Activated T-cell treated with anti-CD3 and anti-CD28 coated beads, Interleukin-2, amount 50 U/mL, for 24 hours (primary cell): ENCODE results near the gene SFSWAP.

ENCODE experiments used
- DNase-seq: peaks from one replicate; pipeline ENCODE4 v3.0.0-alpha.2; 2020
- H3K27ac Mint-ChIP-seq: 2 replicates; pipeline ENCODE4 v1.8.0; 2020; ENCODE audit warnings: mild to moderate bottlenecking, mixed read lengths
- H3K27me3 Mint-ChIP-seq: 2 replicates; pipeline ENCODE4 v1.8.0; 2020; ENCODE audit warnings: mixed read lengths
- H3K36me3 Mint-ChIP-seq: 2 replicates; pipeline ENCODE4 v1.8.0; 2020; ENCODE audit warnings: low read depth, mixed read lengths
- H3K4me1 Mint-ChIP-seq: 2 replicates; pipeline ENCODE4 v1.8.0; 2020; ENCODE audit warnings: low read depth, mixed read lengths
- H3K4me3 Mint-ChIP-seq: 2 replicates; pipeline ENCODE4 v1.8.0; 2020; ENCODE audit warnings: mild to moderate bottlenecking, moderate library complexity, mixed read lengths
- H3K9me3 Mint-ChIP-seq: 2 replicates; pipeline ENCODE4 v1.8.0; 2020; ENCODE audit warnings: mixed read lengths

The SFSWAP gene

DNA sequence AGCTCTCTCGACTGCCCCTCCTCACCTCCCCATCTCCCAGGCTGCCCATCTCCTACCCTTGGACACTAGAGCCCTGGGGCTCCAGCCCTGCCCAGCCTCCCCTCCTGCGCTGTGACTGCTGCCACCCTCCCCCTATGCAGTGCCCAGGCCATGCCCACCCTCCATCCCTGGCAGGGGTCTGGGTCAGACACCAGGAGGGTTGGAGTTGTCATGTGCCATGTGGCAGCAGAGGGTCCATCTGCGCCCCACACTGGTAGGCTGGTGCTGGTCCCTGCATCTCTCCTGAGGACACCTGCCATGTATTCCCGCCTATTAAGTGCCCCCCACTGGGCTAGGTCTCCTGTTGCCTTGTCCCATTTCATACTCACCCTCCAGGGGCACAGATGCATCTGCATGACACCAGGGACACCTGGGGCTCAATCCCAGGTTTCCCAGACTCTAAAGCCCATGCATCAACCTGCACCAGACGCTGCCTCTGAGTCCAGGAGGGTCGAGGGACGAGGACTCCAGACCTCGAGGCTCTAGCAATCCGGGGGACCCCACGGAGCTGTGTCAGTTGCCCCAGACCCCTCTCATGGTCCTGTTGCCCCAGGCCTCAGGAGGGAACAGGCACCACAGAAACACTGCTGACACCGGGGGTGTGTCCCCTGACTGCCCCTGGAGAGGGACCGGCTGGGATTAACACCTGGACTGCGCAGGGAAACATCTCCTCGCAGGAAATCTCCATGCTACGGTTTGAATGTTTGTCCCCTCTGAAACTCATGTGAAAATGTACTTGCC is 23.4 kb upstream of the SFSWAP start:
- Mint-ChIP-seq H3K4me3 (no peak overlapping the region), H3K27ac (no peak overlapping the region), H3K9me3 (no peaks in the 10 kb centered on the region), H3K27me3 (peaks cover 6% of the 10 kb centered on the region), H3K36me3 (no peaks in the 10 kb centered on the region), H3K4me1 (peaks cover 2% of the 10 kb centered on the region)
- no peak for DNase-seq

DNA sequence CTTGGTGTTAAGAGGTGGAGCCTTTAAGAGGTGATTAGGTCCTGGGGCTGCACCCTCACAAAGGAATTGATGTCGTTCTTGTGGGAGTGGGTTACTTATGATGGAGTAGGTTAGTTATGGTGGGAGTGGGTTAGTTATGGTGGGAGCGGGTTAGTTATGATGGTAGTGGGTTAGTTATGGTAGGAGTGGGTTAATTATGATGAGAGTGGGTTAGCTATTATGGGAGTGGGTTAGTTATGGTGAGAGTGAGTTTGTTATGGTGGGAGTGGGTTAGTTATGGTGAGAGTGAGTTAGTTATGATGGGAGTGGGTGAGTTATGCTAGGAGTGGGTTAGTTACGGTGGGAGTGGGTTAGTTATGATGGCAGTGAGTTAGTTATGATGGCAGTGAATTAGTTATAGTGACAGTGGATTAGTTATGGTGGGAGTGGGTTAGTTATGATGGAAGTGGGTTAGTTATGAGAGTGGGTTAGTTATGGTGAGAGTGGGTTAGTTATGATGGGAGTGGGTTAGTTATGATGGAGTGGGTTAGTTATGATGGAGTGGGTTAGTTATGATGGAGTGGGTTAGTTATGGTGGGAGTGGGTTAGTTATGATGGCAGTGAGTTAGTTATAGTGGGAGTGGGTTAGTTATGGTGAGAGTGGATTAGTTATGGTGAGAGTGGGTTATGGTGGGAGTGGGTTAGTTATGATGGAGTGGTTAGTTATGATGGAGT is 22.6 kb upstream of the SFSWAP start:
- Mint-ChIP-seq H3K27ac (no peak overlapping the region), H3K36me3 (no peaks in the 10 kb centered on the region), H3K9me3 (no peaks in the 10 kb centered on the region), H3K4me1 (no peaks in the 10 kb centered on the region), H3K27me3 (peaks cover 10% of the 10 kb centered on the region), H3K4me3 (no peak overlapping the region)
- DNase-seq = no peak

DNA sequence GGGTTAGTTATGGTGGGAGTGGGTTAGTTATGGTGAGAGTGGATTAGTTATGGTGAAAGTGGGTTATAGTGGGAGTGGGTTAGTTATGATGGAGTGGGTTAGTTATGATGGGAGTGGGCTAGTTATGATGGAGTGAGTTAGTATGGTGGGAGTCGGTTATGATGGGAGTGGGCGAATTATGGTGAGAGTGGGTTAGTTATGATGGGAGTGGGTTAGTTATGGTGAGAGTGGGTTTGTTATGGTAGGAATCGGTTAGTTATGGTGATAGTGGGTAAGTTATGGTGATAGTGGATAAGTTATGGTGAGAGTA is 22.1 kb upstream of the SFSWAP start:
- H3K27ac Mint-ChIP-seq = no peak overlapping the region
- H3K36me3 Mint-ChIP-seq = no peaks in the 10 kb centered on the region
- H3K4me3 Mint-ChIP-seq = no peak overlapping the region
- H3K4me1 Mint-ChIP-seq = no peaks in the 10 kb centered on the region
- no peak for DNase-seq
- H3K9me3 Mint-ChIP-seq = no peaks in the 10 kb centered on the region
- peaks cover 12% of the 10 kb centered on the region for H3K27me3 Mint-ChIP-seq

DNA sequence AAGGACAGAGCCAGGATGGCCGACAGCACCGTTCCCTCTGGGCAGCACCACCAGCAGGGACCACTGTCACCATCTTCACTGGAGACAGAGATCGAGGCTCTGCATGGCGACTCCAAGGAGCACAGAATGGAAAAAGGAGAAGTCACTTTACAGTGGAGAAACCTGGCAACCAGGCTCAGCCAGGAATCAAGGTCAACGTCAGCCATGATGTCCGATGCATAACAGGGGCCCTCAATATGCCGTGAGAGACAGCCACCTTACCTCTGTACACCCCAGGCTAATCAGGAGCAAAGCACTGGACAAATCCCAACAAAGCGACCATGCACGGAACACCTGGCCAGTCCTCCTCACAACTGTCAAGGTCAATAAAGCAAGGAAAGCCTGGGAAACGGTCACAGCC is 20.6 kb upstream of the SFSWAP start:
- no peaks in the 10 kb centered on the region for H3K36me3 Mint-ChIP-seq
- H3K27ac Mint-ChIP-seq = no peak overlapping the region
- no peak overlapping the region for H3K4me3 Mint-ChIP-seq
- no peaks in the 10 kb centered on the region for H3K9me3 Mint-ChIP-seq
- no peak for DNase-seq
- H3K27me3 Mint-ChIP-seq = peaks cover 20% of the 10 kb centered on the region
- H3K4me1 Mint-ChIP-seq = no peaks in the 10 kb centered on the region

DNA sequence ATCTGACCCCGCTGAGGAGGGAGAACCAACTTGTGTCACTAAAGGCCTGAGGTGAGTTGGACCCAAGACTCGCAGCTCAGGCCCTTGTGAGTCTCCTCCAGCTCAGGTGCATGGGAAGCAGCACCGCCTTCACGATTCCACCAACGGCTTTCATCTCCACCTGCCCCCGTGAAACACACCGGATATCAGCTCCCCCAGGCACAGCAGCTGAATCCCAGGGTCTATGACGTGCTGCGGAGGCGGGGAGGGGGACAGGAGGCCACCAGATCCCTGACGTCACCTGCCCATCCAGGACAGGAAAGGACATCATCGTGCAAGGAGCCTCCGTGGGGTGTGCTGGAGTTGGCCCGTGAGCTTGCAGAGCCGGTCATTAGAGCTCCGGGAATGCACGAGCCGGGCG is 18.5 kb upstream of the SFSWAP start:
- DNase-seq = no peak
- no peaks in the 10 kb centered on the region for H3K4me1 Mint-ChIP-seq
- no peaks in the 10 kb centered on the region for H3K36me3 Mint-ChIP-seq
- no peak overlapping the region for H3K27ac Mint-ChIP-seq
- no peak overlapping the region for H3K4me3 Mint-ChIP-seq
- H3K27me3 Mint-ChIP-seq = peaks cover 26% of the 10 kb centered on the region
- no peaks in the 10 kb centered on the region for H3K9me3 Mint-ChIP-seq

DNA sequence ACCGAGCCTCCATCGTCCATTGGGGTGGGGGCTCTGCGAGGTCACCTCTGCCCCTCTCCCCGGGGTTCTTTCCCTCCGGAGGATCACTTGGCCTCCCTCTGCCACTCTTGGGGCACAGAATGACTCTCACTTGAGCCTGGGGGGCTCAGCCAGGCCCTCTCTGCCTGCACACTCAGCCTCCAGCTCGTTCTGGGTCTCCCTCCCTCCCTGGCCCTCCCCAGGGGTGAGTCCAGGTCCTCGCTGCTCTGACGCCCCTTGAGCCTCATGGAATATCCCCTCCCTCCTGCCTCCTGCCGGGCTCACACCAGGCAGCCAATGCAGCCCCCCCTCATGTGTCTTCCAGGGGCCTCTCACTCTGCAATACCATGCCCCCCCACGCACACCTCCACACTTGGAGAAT is 17.7 kb upstream of the SFSWAP start:
- Mint-ChIP-seq H3K4me3 (no peak overlapping the region), H3K27ac (no peak overlapping the region), H3K36me3 (no peaks in the 10 kb centered on the region), H3K4me1 (no peaks in the 10 kb centered on the region), H3K27me3 (peaks cover 26% of the 10 kb centered on the region), H3K9me3 (no peaks in the 10 kb centered on the region)
- no peak for DNase-seq

DNA sequence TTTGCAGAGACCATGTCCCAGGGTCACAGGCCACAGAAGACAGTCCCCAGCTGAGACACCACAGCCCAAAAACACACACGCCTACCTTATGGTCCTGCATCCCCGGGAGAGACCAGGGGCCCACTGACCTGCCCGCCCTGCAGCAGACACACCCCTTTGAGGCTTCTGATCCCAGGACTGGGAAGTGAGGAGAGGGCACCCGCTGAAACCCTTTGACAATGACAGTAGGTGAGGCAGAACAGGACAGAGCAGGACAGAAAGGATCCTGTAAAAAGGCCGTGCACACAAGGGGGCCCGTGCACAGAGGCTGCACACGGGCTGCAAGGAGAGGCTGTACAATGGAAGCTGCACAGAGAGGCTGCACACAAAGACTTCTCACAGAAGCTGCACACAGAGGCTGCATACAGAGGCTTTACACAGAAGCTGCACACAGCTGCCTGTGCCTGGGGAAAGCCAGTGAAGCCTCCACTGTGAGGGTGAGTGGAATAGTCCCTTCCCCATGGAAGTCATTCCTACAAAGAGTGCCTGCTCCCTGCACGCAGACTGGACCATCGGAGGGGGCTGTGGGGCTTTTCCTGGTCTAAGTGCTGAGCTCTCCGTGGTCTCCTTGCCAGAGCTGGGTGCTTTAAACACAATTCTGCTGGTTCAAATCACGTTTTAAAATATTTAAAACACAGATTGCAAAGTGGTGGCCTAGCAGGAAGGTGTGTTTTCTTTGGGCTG is 16.6 kb upstream of the SFSWAP start:
- H3K27me3 Mint-ChIP-seq = peaks cover 26% of the 10 kb centered on the region
- H3K27ac Mint-ChIP-seq = no peak overlapping the region
- H3K4me3 Mint-ChIP-seq = no peak overlapping the region
- no peaks in the 10 kb centered on the region for H3K9me3 Mint-ChIP-seq
- no peaks in the 10 kb centered on the region for H3K4me1 Mint-ChIP-seq
- no peaks in the 10 kb centered on the region for H3K36me3 Mint-ChIP-seq
- no peak for DNase-seq

DNA sequence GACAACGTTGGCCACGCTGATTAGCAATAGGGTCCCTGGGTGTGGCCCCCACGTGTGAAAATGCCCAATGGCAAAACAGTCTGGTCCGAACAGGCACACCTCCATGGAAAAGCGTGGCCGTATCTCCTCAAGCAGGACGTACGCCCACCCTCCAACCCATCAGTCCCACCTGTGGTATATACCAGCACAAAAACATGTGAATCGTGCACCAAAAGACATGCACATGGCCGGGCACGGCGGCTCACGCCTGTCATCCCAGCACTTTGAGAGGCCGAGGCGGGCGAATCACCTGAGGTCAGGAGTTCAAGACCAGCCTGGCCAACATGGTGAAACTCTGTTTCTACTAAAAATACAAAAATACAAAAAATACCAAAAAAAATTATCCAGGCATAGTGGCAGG is 14.9 kb upstream of the SFSWAP start:
- Mint-ChIP-seq H3K27ac (no peak overlapping the region), H3K9me3 (no peaks in the 10 kb centered on the region), H3K4me1 (no peaks in the 10 kb centered on the region), H3K4me3 (no peak overlapping the region), H3K27me3 (peaks cover 29% of the 10 kb centered on the region), H3K36me3 (no peaks in the 10 kb centered on the region)
- DNase-seq = no peak

DNA sequence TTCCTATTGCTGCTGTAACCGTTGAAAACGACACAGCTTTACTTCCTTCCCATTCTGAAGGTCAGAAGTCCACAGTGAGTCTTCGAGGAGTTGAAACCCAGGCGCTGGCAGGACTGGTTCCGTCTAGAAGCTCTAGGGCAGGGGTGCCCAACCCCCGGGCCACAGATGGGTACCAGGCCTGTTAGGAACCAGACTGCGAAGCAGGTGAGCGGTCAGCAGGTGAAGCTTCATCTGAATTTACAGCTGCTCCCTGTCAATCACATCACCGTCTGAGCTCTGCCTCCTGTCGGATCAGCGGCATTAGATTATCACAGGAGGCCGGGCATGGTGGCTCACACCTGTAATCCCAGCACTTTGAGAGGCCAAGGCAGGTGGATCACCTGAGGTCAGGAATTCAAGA is 12.6 kb upstream of the SFSWAP start:
- no peak for DNase-seq
- Mint-ChIP-seq H3K27me3 (peaks cover 20% of the 10 kb centered on the region), H3K4me1 (no peaks in the 10 kb centered on the region), H3K4me3 (no peak overlapping the region), H3K27ac (no peak overlapping the region), H3K9me3 (peaks cover 3% of the 10 kb centered on the region), H3K36me3 (no peaks in the 10 kb centered on the region)

DNA sequence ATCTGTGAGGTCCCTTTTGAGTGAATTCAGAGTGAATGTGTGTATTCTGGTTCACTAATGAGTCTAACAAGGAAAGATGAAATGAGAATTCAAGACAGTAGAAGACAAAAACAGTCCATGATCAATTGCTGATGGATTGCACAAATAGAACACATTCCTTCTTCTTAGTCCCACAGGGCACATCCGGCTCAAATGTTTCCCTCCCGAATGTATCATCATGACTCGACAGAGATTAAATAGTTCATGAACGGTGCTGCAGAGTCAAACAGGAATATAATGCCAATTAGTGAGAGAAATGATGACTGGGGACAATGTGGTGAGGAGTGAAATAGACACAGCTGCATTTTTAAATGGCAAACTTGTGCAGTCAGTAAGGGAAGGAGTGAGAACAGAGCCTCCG is 11.5 kb upstream of the SFSWAP start:
- Mint-ChIP-seq H3K4me1 (no peaks in the 10 kb centered on the region), H3K27me3 (peaks cover 13% of the 10 kb centered on the region), H3K9me3 (peaks cover 11% of the 10 kb centered on the region), H3K27ac (no peak overlapping the region), H3K36me3 (no peaks in the 10 kb centered on the region), H3K4me3 (no peak overlapping the region)
- DNase-seq = no peak

DNA sequence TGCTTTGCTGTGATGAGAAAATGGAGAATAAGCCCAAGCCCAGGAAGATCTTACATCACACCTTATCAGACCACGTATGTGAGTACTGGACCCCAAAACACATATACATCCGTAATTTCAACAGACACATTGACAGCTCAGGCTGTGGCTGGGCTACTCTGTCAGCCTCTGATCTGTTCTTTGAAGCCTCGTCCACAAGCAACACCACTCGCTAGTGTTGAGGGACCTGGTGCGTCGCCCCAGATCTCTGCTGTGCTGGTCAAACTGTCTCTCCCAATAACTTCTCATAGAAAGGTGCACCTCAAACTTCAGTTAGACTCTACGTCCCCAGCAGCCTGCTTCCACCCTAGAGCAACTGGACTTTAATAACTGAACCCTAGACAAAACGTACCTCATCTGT is 10.6 kb upstream of the SFSWAP start:
- no peaks in the 10 kb centered on the region for H3K36me3 Mint-ChIP-seq
- peaks cover 10% of the 10 kb centered on the region for H3K27me3 Mint-ChIP-seq
- H3K4me3 Mint-ChIP-seq = no peak overlapping the region
- H3K27ac Mint-ChIP-seq = no peak overlapping the region
- H3K4me1 Mint-ChIP-seq = no peaks in the 10 kb centered on the region
- H3K9me3 Mint-ChIP-seq = peaks cover 11% of the 10 kb centered on the region
- no peak for DNase-seq

DNA sequence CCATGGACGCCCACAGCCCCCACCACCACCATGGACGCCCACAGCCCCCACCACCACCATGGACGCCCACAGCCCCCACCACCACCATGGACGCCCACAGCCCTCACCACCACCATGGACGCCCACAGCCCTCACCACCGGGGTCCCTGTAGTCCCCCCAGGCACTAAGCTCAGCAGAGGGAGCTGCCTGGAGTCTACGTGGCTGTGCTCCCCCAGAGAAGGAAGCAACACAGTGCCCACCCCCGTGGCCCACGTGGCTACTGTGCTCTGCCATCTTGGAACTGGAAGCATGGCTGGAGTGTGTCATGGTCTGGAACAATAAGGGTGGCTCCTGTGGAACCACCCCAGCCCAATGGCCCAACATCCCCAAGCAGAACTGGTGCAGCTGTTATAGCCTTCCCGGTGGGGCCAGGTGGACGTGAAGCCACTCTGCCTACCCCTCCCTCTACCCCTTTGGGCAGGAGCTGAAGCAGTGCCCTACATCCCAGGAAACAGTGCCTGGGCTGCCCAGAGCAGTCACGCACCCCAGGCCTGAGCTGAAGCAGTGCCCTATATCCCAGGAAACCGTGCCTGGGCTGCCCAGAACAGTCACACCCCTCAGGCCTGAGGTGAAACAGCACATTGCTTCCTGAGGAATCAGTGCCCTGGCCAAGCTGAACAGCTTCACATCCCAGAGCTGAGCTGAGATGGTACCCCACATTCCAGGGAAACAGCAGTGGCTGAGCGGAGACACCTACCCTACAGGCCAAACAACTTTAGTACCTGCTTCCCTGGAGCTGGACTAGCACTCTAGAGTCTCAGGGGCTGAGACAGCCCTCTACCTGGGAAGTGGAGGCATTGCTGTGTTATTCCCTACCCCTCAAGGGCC is 9.0 kb upstream of the SFSWAP start:
- DNase-seq = no peak
- no peak overlapping the region for H3K27ac Mint-ChIP-seq
- peaks cover 11% of the 10 kb centered on the region for H3K9me3 Mint-ChIP-seq
- H3K4me1 Mint-ChIP-seq = no peaks in the 10 kb centered on the region
- H3K4me3 Mint-ChIP-seq = no peak overlapping the region
- no peaks in the 10 kb centered on the region for H3K36me3 Mint-ChIP-seq
- H3K27me3 Mint-ChIP-seq = peaks cover 3% of the 10 kb centered on the region

DNA sequence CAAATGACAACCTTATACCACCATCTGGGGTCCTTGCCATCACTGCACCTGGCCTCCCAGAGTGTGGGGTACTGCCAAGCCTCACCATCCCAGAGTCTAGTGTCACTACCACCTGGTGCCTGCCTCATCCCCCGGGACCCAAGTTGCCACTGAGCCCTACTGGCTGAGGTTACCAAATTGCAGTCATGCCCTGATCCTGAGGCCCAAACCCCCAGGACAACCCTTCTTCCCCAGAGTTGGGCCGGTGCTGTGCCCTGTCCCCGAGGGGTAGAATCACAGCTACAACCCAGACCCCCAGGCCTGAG is 8.4 kb upstream of the SFSWAP start:
- H3K27ac Mint-ChIP-seq = no peak overlapping the region
- no peaks in the 10 kb centered on the region for H3K4me1 Mint-ChIP-seq
- H3K36me3 Mint-ChIP-seq = no peaks in the 10 kb centered on the region
- H3K9me3 Mint-ChIP-seq = peaks cover 11% of the 10 kb centered on the region
- no peak overlapping the region for H3K4me3 Mint-ChIP-seq
- no peak for DNase-seq
- H3K27me3 Mint-ChIP-seq = peaks cover 3% of the 10 kb centered on the region

DNA sequence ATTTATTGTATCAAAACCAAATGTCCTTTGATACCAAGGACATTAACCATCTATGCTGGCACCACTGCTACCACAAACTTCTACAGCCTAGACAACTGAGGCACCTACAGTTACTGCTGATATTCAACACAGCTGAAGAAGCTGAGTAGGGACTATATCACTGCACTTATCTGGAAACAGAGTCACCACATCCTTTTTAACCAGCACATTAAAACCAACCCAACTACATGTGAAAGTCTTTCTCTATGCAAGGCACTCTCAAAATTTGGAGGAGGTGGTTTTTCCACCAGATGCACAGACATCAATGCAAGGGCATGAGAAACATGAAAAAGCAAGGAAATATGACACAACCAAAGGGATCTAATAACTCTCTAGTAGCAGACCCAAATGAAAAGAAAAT is 7.7 kb upstream of the SFSWAP start:
- Mint-ChIP-seq H3K27ac (no peak overlapping the region), H3K36me3 (no peaks in the 10 kb centered on the region), H3K4me1 (no peaks in the 10 kb centered on the region), H3K9me3 (peaks cover 11% of the 10 kb centered on the region), H3K27me3 (peaks cover 3% of the 10 kb centered on the region), H3K4me3 (no peak overlapping the region)
- DNase-seq = no peak
